BJ (cell line): Measurements from ENCODE around the gene EMX1. TPM values are rescaled to one million over a fixed set of nuclear protein-coding genes. Genes with fewer than 3 reads are reported as not detected.

Experiments used
- CTCF ChIA-PET: fragments of 350-600 bp; formaldehyde crosslinking; extraction: SDS; loops from one replicate; lab custom pipeline; 2021; ENCODE audit warnings: antibody characterized with exemption, inconsistent platforms; lab: Yijun Ruan, JAX
- POLR2A ChIA-PET: fragments of 300-600 bp; sonication (Branson Sonifier 250); formaldehyde crosslinking; extraction: SDS; loops from one replicate; lab custom pipeline; 2021; ENCODE audit warnings: antibody characterized with exemption; lab: Charles Lee
- DNase-seq: peaks from one replicate; pipeline ENCODE4 v3.0.0-alpha.2; 2011; ENCODE audit warnings: low read depth
- H3K27me3 ChIP-seq: 2 replicates; pipeline ENCODE4 v1.6.0; 2011; ENCODE audit warnings: low read length; ENCODE audit not compliant: control insufficient read depth, insufficient read depth
- H3K36me3 ChIP-seq: 2 replicates; pipeline ENCODE4 v1.5.1; 2011; ENCODE audit warnings: low read length; ENCODE audit not compliant: control insufficient read depth, insufficient read depth
- H3K4me3 ChIP-seq: 2 replicates; pipeline ENCODE4 v1.5.1; 2011; ENCODE audit warnings: low read depth, mild to moderate bottlenecking, control low read depth, low read length
- polyA plus RNA-seq: library from polyadenylated mRNA; depleted of rRNA; stranded (reverse); fragments of >200 nt; gene quantifications from 2 replicates; pipeline ENCODE4 v1.2.3, GENCODE V29; 2011
- TF ChIP-seq, protein P1 (sequence below): IDR thresholded peaks from 2 replicates; pipeline ENCODE4 v1.5.1; 2011; ENCODE audit warnings: low read depth, mild to moderate bottlenecking, control low read depth, inconsistent platforms, low read length, moderate library complexity; ENCODE audit not compliant: insufficient read depth

Gene EMX1
- polyA plus RNA-seq, 1 experiment = not detected

DNA sequence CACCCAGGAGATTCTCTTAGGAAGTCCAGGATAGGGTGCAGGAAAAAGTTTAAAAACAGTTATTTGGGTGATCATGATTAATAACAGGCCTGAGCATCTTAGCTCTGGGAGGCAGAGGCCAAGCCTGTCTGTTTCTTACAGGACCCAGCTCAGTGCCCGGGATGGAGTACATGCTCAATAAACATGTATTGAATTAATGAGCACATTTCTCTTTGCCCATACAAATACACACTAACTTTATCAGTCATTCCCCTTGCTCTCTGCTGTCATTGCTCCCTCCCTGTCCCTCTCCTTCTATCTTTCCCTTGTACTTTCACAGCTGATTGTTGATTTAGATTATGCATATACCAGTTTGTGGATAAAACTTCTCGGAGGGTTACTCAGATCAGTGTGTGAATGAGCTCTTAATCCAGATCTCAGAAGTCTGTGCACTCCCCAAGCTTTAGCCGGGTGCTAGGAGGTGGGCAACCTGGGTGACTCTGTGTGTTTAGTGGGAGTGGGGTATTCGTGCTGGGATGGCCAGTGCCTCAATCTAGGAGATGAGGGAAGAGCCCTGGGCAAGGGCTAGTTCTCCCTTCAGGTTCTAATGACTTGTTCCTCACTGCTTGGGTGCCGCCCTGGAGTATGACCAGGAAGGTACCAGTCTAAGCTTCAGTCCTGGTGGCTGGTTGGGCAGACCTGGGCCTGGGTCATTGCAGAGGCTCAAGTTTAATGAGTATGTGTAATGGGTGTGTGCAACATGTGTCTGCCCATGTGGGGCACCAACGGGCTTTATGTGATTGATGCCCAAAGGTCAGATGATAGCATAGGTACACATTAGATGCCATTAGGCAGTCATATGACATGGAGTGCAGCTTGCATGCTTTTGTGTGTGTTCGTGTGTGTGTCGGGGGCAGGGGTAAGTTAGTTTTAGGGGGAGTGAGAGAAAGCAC lies 10.6 kb downstream of the EMX1 start:
- H3K27me3 ChIP-seq = peaks cover 64% of the 10 kb centered on the region
- ChIA-PET POLR2A (no interaction called here), CTCF (interaction anchor here (0.6 to 4.4 kb wide), 9 partner anchors 8 to 250 kb away, joined by 3 to 18 read pairs (median 4); partner anchors contain the start of gene SPR)
- TF ChIP-seq, protein P1, sequence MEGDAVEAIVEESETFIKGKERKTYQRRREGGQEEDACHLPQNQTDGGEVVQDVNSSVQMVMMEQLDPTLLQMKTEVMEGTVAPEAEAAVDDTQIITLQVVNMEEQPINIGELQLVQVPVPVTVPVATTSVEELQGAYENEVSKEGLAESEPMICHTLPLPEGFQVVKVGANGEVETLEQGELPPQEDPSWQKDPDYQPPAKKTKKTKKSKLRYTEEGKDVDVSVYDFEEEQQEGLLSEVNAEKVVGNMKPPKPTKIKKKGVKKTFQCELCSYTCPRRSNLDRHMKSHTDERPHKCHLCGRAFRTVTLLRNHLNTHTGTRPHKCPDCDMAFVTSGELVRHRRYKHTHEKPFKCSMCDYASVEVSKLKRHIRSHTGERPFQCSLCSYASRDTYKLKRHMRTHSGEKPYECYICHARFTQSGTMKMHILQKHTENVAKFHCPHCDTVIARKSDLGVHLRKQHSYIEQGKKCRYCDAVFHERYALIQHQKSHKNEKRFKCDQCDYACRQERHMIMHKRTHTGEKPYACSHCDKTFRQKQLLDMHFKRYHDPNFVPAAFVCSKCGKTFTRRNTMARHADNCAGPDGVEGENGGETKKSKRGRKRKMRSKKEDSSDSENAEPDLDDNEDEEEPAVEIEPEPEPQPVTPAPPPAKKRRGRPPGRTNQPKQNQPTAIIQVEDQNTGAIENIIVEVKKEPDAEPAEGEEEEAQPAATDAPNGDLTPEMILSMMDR = no peak
- DNase-seq = no peak
- H3K4me3 ChIP-seq = no peak overlapping the region
- no peaks in the 10 kb centered on the region for H3K36me3 ChIP-seq

DNA sequence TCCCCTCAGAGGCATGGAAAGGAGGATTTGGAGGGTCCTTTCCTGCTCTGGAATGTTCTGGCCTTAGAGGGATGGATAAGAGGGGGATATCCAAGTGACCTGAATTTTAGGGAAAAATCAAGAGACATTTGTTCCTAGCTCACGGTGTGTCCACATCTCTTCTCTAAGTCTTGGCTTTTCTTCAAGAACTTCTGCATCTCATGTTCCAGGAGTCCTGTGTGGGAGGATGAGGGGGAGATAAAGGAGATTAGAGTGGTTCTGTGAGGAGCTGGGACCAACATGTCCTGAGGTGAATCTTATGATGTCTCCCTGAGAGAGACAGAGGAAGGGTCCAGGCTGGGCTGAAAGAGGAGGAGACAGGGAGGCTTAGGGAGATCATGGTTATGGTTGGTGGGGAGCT lies 11.7 kb downstream of the EMX1 start:
- no peak for DNase-seq
- H3K4me3 ChIP-seq = no peak overlapping the region
- ChIA-PET CTCF (interaction anchor here (0.6 to 4.4 kb wide), 4 partner anchors 9 to 42 kb away, joined by 3 to 18 read pairs (median 4); partner anchors contain the start of gene SPR), POLR2A (no interaction called here)
- TF ChIP-seq, protein P1 = no peak
- peaks cover 55% of the 10 kb centered on the region for H3K27me3 ChIP-seq
- no peaks in the 10 kb centered on the region for H3K36me3 ChIP-seq

DNA sequence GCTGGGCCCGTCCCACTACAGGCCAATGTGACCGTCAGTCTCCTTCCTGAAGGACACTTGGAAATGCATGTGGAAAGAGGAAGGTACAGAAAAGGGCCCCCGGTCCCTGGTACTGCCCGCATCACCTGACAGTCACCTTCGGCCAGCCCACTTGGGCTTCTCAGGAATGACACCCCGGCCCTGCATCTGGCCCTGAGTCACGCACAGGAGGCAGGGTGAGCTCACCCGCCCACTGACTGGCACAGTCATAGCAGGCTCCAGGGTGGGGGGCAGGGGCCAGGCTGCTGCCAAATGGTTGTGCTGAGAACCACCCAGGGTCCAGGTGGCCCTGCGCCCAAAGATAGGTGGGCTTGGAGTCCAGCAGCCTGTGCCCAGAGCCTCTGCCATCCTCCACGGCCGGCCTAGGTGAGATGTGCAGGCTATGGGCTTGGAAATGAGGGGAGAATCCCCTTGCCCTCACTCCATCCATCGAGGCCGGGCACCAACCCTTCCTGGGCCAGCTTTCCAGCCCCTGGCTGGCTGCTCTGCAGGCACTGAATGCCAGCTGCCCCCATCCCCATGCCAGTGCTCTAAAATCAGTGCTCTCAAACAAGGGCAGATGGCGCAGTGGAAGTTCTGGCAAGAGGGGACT lies 14.1 kb downstream of the EMX1 start:
- no peak overlapping the region for H3K4me3 ChIP-seq
- ChIA-PET POLR2A (interaction anchor here (0.7 kb wide), 1 partner anchor 36 kb away, joined by 3 read pairs; no protein-coding TSS in a partner anchor), CTCF (interaction anchor here (1.8 kb wide), 1 partner anchor 43 kb away, joined by 5 read pairs; no protein-coding TSS in a partner anchor)
- no peaks in the 10 kb centered on the region for H3K36me3 ChIP-seq
- TF ChIP-seq, protein P1 = no peak
- no peak for DNase-seq
- H3K27me3 ChIP-seq = peaks cover 45% of the 10 kb centered on the region

DNA sequence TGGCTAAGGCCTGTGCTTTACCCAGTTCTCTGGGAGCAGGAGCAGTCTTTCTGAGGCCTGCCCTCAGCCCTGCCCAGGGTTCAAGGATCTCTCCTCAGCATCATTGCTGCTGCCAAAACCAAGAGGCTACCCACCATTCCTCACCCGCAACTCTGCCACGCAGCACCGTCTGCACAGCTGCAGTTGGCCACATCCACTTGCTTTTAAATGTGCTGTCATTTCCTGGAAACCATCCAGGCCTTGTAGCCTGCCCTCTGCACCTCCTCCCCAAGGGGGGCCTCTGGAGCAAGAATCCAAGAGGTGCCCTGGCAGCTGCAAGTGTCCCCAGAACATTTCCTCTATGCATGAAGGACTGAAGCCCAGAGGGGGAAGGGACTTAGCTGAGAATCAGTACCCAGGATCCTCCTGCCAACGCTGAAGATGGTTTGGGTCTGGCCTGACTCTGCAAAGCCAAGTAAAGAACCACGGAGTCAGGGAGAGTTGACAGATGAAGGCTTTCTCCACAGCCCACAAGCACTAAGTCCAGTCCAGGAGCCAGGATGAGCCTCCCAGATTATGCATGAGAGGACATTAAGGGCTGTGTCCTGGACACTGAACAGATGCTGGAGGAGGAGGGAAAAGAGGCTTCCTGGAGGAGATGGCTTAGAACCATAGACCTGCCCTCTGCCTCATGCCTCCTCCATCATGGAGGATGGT lies 14.9 kb downstream of the EMX1 start:
- Histone ChIP-seq H3K36me3 (no peaks in the 10 kb centered on the region), H3K4me3 (no peak overlapping the region), H3K27me3 (peaks cover 43% of the 10 kb centered on the region)
- DNase-seq = no peak
- TF ChIP-seq, protein P1 = no peak
- CTCF ChIA-PET = interaction anchor here (1.0 to 1.7 kb wide), 2 partner anchors 39 to 40 kb away, joined by 3 to 6 read pairs; no protein-coding TSS in a partner anchor
- POLR2A ChIA-PET = interaction anchor here (0.7 kb wide), 1 partner anchor 37 kb away, joined by 3 read pairs; no protein-coding TSS in a partner anchor
